ENCODE results near the gene FCER2.

- TF ChIP-seq TAF1 (IDR thresholded peaks at IDR 0.05; ENCODE audit: borderline replicate concordance, insufficient read depth, low read length) (no peak), POLR2AphosphoS5 (IDR thresholded peaks at IDR 0.05; ENCODE audit: low read depth, low read length) (no peak), REST (IDR thresholded peaks at IDR 0.05; ENCODE audit: insufficient read depth in 1 of 2, low read depth in 2 of 2, low read length in 2 of 2) (no peak), SIN3A (IDR thresholded peaks at IDR 0.05; ENCODE audit: borderline replicate concordance, insufficient read depth, low read length) (no peak), FOXP2 (optimal IDR thresholded peaks at IDR 0.05; ENCODE audit: borderline replicate concordance, extremely low read depth, extremely low read length, insufficient read depth) (no peak)
Observed at GRCh38 chr19:7669641-7670040, 32.3 kb downstream of the FCER2 start.

Data from PFSK-1 (cell line).